ENCODE data around the gene SLC35F1.

DNA sequence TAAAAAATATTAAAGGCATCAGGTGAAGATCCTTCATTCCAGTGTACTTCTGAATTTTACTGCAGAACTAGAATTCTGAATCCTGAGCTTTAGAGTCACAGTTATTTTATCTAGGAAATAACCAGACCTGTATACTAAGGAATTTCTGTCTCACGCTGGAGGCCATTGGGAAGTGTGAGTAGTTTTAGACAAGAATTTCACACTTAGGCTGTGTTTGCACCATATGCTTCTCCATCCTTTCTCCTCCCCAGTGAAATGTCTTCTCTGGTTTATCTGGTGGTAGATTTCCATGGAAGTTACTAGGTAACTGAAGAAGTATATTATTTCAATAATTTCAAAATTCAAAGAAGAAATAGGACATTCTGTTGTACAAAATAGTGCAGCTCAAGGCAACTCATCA, 83.1 kb downstream of the SLC35F1 start:
- TF ChIP-seq, protein P1, sequence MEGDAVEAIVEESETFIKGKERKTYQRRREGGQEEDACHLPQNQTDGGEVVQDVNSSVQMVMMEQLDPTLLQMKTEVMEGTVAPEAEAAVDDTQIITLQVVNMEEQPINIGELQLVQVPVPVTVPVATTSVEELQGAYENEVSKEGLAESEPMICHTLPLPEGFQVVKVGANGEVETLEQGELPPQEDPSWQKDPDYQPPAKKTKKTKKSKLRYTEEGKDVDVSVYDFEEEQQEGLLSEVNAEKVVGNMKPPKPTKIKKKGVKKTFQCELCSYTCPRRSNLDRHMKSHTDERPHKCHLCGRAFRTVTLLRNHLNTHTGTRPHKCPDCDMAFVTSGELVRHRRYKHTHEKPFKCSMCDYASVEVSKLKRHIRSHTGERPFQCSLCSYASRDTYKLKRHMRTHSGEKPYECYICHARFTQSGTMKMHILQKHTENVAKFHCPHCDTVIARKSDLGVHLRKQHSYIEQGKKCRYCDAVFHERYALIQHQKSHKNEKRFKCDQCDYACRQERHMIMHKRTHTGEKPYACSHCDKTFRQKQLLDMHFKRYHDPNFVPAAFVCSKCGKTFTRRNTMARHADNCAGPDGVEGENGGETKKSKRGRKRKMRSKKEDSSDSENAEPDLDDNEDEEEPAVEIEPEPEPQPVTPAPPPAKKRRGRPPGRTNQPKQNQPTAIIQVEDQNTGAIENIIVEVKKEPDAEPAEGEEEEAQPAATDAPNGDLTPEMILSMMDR (IDR thresholded peaks at IDR 0.05), result no peak
- no peak for TF ChIP-seq RARB (CRISPR knock-in tag; IDR thresholded peaks at IDR 0.05)
- no peak for TF ChIP-seq EP300 (IDR thresholded peaks at IDR 0.05)
- no peak for TF ChIP-seq FOSB (CRISPR knock-in tag; IDR thresholded peaks at IDR 0.05)
- no peak for TF ChIP-seq GATA3 (IDR thresholded peaks at IDR 0.05; ENCODE audit: borderline replicate concordance)
- TF ChIP-seq, protein P2, sequence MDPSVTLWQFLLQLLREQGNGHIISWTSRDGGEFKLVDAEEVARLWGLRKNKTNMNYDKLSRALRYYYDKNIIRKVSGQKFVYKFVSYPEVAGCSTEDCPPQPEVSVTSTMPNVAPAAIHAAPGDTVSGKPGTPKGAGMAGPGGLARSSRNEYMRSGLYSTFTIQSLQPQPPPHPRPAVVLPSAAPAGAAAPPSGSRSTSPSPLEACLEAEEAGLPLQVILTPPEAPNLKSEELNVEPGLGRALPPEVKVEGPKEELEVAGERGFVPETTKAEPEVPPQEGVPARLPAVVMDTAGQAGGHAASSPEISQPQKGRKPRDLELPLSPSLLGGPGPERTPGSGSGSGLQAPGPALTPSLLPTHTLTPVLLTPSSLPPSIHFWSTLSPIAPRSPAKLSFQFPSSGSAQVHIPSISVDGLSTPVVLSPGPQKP (IDR thresholded peaks at IDR 0.05; ENCODE audit: low read depth, low read length), result no peak
- no peak for TF ChIP-seq HDAC2 (IDR thresholded peaks at IDR 0.05)
- TF ChIP-seq CHD2 (IDR thresholded peaks at IDR 0.05; ENCODE audit: low read length, partially characterized antibody), result no peak
- no peak for TF ChIP-seq POLR2A (IDR thresholded peaks at IDR 0.05; ENCODE audit: low read length)
- no peak for TF ChIP-seq HEYL (CRISPR knock-in tag; IDR thresholded peaks at IDR 0.05)
- no peak for TF ChIP-seq ZSCAN20 (CRISPR knock-in tag; IDR thresholded peaks at IDR 0.05)
